B cell (primary cell): ENCODE results near the gene MYDGF.

ENCODE experiments used
- EZH2 ChIP-seq: IDR thresholded peaks from 2 replicates; pipeline ENCODE4 v1.6.1; 2012; ENCODE audit warnings: borderline replicate concordance, low read depth, mild to moderate bottlenecking, moderate library complexity, low read length; ENCODE audit not compliant: insufficient read depth, poor library complexity, severe bottlenecking
- TF ChIP-seq, protein P1 (sequence below): fragments of 200-600 bp; IDR thresholded peaks from one replicate; pipeline ENCODE4 v1.8.0; 2022; ENCODE audit warnings: antibody characterized with exemption, mild to moderate bottlenecking

- TF ChIP-seq, protein P1, sequence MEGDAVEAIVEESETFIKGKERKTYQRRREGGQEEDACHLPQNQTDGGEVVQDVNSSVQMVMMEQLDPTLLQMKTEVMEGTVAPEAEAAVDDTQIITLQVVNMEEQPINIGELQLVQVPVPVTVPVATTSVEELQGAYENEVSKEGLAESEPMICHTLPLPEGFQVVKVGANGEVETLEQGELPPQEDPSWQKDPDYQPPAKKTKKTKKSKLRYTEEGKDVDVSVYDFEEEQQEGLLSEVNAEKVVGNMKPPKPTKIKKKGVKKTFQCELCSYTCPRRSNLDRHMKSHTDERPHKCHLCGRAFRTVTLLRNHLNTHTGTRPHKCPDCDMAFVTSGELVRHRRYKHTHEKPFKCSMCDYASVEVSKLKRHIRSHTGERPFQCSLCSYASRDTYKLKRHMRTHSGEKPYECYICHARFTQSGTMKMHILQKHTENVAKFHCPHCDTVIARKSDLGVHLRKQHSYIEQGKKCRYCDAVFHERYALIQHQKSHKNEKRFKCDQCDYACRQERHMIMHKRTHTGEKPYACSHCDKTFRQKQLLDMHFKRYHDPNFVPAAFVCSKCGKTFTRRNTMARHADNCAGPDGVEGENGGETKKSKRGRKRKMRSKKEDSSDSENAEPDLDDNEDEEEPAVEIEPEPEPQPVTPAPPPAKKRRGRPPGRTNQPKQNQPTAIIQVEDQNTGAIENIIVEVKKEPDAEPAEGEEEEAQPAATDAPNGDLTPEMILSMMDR, result no peak
- no peak for TF ChIP-seq EZH2
Measured at GRCh38 chr19:4719499-4719866, 49.3 kb upstream of the MYDGF start.
